Hepatocyte (in vitro differentiated cells): ENCODE results near the gene ATG4B.
"Not testable (repeated sequence)": the region's sequence is repeated elsewhere in the genome, so short reads cannot be mapped to it uniquely, and the experiment has no call there.

ENCODE experiments used
- CTCF ChIP-seq: fragments of 200-600 bp; sonication (generic); IDR thresholded peaks from 2 replicates; pipeline ENCODE4 v1.5.1; 2016; ENCODE audit warnings: antibody characterized with exemption, mild to moderate bottlenecking; ENCODE audit not compliant: poor library complexity
- EZH2 ChIP-seq: fragments of 200-600 bp; sonication (generic); IDR thresholded peaks from 2 replicates; pipeline ENCODE4 v1.6.1; 2016; ENCODE audit warnings: antibody characterized with exemption, mild to moderate bottlenecking, borderline replicate concordance
- EZH2phosphoT487 ChIP-seq: fragments of 200-600 bp; sonication (generic); IDR thresholded peaks from one replicate; pipeline ENCODE4 v1.6.1; 2018; ENCODE audit warnings: antibody characterized with exemption, mild to moderate bottlenecking, low read depth, moderate library complexity; ENCODE audit not compliant: unreplicated experiment, severe bottlenecking

DNA sequence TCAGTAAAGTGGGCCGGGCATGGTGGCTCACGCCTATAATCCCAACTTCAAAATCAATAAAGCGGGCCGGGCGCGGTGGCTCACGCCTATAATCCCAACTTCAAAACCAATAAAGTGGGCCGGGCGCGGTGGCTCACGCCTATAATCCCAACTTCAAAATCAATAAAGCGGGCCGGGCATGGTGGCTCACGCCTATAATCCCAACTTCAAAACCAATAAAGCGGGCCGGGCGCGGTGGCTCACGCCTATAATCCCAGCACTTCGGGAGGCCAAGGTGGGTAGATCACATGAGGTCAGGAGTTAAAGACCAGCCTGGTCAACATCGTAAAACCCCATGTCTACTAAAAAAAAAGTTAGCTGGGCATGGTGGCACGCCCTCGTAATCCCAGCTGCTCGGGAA is 25.2 kb downstream of the ATG4B start:
- not testable (repeated sequence) for TF ChIP-seq EZH2, EZH2phosphoT487, CTCF
